ENCODE data around the gene OR14A16.

The OR14A16 gene

GRCh38 chr1:247824023-247824422 lies at the start of gene OR14A16:
Gene OR14A16 (minus strand): TSS chr1:247824119. CDS start chr1:247815729, 8,390 bp downstream.
- DNase-seq (ENCODE audit: low read depth) = no peak

- no peak for DNase-seq (ENCODE audit: low read depth)
Observed at GRCh38 chr1:247865416-247865815, 41.5 kb upstream of the OR14A16 start.

- DNase-seq (ENCODE audit: low read depth) = no peak
Observed at GRCh38 chr1:247864644-247865043, 40.7 kb upstream of the OR14A16 start.

- DNase-seq (ENCODE audit: low read depth) = no peak
Observed at GRCh38 chr1:247862756-247863155, 38.8 kb upstream of the OR14A16 start.

- no peak for DNase-seq (ENCODE audit: low read depth)
Observed at GRCh38 chr1:247857985-247858619, 34.2 kb upstream of the OR14A16 start.

GRCh38 chr1:247857069-247857984 lies 33.4 kb upstream of the OR14A16 start, which contains the start of gene TRIM58:
Gene TRIM58 (plus strand): TSS chr1:247857187. CDS start chr1:247857247, 60 bp downstream.
- no peak for DNase-seq (ENCODE audit: low read depth)

GRCh38 chr1:247855911-247856310 lies 32.0 kb upstream of the OR14A16 start:
- DNase-seq (ENCODE audit: low read depth) = no peak

- no peak for DNase-seq (ENCODE audit: low read depth)
Observed at GRCh38 chr1:247854899-247855545, 31.1 kb upstream of the OR14A16 start.

GRCh38 chr1:247849616-247850015 lies 25.7 kb upstream of the OR14A16 start:
- no peak for DNase-seq (ENCODE audit: low read depth)

- no peak for DNase-seq (ENCODE audit: low read depth)
Observed at GRCh38 chr1:247848346-247848745, 24.4 kb upstream of the OR14A16 start.

GRCh38 chr1:247845693-247846017 lies 21.7 kb upstream of the OR14A16 start:
- no peak for DNase-seq (ENCODE audit: low read depth)

GRCh38 chr1:247845011-247845692 lies 21.2 kb upstream of the OR14A16 start:
- no peak for DNase-seq (ENCODE audit: low read depth)

- no peak for DNase-seq (ENCODE audit: low read depth)
Observed at GRCh38 chr1:247843411-247843810, 19.5 kb upstream of the OR14A16 start.

- no peak for DNase-seq (ENCODE audit: low read depth)
Observed at GRCh38 chr1:247841796-247842195, 17.9 kb upstream of the OR14A16 start, which contains the start of gene OR11L1. Gene OR11L1 (minus strand): TSS chr1:247841896. CDS start chr1:247841896, 0 bp downstream.

GRCh38 chr1:247840818-247841217 lies 16.9 kb upstream of the OR14A16 start:
- no peak for DNase-seq (ENCODE audit: low read depth)

- no peak for DNase-seq (ENCODE audit: low read depth)
Observed at GRCh38 chr1:247833601-247834000, 9.7 kb upstream of the OR14A16 start.

GRCh38 chr1:247829656-247830055 lies 5.7 kb upstream of the OR14A16 start:
- no peak for DNase-seq (ENCODE audit: low read depth)

GRCh38 chr1:247825362-247825761 lies 1.4 kb upstream of the OR14A16 start:
- no peak for DNase-seq (ENCODE audit: low read depth)

- no peak for DNase-seq (ENCODE audit: low read depth)
Observed at GRCh38 chr1:247822060-247822459, 1.9 kb downstream of the OR14A16 start.

- no peak for DNase-seq (ENCODE audit: low read depth)
Observed at GRCh38 chr1:247812637-247813036, 11.3 kb downstream of the OR14A16 start.

- no peak for DNase-seq (ENCODE audit: low read depth)
Observed at GRCh38 chr1:247797518-247797917, 26.4 kb downstream of the OR14A16 start.

- DNase-seq (ENCODE audit: low read depth) = no peak
Observed at GRCh38 chr1:247769603-247770002, 54.3 kb downstream of the OR14A16 start.

Measured in HS-27A (cell line).